ENCODE measurements around the gene MYF6.

DNA sequence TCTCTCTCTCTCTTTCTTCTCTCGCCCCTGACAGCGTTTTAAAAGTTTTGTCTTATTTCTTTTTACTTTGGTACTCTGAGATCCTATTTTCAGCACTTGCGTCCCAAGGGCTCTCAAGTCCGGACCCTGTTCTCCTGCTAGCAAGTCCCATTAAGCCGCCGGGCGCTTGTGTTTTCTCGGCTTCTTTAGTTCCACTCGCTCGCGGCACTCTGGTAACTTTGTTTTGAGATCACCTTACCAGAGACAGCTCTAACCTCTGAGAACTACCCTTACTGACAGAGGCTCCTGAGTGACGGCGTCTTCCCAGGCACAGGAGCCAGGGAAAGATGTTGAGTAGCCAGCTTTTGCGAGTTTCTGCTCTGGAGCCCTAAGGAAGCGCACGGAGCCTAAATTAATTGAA is 6.6 kb downstream of the MYF6 start:
- TF ChIP-seq POLR2AphosphoS5 (IDR thresholded peaks at IDR 0.05; ENCODE audit: low read depth, low read length) (no peak), JUN (IDR thresholded peaks at IDR 0.05; ENCODE audit: low read depth, low read length) (no peak), SIN3A (conservative IDR thresholded peaks at IDR 0.05 in 1 of 2, IDR thresholded peaks at IDR 0.05 in 1 of 2; ENCODE audit: low read depth in 1 of 2, low read length in 2 of 2) (no peak), EP300 (IDR thresholded peaks at IDR 0.05; ENCODE audit: borderline replicate concordance in 1 of 2, low read depth in 2 of 2, low read length in 2 of 2) (no peak), RNF2 (IDR thresholded peaks at IDR 0.05; ENCODE audit: borderline replicate concordance, low read depth, low read length, missing control alignments, poor library complexity, severe bottlenecking) (no peak), EZH2 (IDR thresholded peaks at IDR 0.05; ENCODE audit: low read depth, low read length, severe bottlenecking) (peak; percentile 46), POLR2A (IDR thresholded peaks at IDR 0.05; ENCODE audit: control extremely low read depth in 1 of 2, low read depth in 2 of 2, low read length in 2 of 2) (no peak), SRF (IDR thresholded peaks at IDR 0.05; ENCODE audit: low read depth, low read length) (no peak)
- TF ChIP-seq, protein P1, sequence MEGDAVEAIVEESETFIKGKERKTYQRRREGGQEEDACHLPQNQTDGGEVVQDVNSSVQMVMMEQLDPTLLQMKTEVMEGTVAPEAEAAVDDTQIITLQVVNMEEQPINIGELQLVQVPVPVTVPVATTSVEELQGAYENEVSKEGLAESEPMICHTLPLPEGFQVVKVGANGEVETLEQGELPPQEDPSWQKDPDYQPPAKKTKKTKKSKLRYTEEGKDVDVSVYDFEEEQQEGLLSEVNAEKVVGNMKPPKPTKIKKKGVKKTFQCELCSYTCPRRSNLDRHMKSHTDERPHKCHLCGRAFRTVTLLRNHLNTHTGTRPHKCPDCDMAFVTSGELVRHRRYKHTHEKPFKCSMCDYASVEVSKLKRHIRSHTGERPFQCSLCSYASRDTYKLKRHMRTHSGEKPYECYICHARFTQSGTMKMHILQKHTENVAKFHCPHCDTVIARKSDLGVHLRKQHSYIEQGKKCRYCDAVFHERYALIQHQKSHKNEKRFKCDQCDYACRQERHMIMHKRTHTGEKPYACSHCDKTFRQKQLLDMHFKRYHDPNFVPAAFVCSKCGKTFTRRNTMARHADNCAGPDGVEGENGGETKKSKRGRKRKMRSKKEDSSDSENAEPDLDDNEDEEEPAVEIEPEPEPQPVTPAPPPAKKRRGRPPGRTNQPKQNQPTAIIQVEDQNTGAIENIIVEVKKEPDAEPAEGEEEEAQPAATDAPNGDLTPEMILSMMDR (IDR thresholded peaks at IDR 0.05; ENCODE audit: control extremely low read depth in 1 of 3, insufficient read depth in 1 of 3, low read depth in 1 of 3, low read length in 3 of 3): no peak

Data from H1 (cell line).